Motor neuron (in vitro differentiated cells): ENCODE results near the gene ZNF548. TPM values are rescaled to one million over a fixed set of nuclear protein-coding genes. Genes with fewer than 3 reads are reported as not detected.

Experiments
- total RNA-seq, 8 experiments: library from RNA; unstranded; fragments of 300-600 nt; gene quantifications; 2 replicates each; pipeline versions ENCODE4 v1.2.3 to v1.2.4, GENCODE V29; 2022

Gene ZNF548
- total RNA-seq, 8 experiments from 2014 or later = 9.9 to 35.5 (median 25.4) TPM

Other genes starting within 250 kb of the ZNF548 start
- under 1 TPM in 1 of 8 experiments, not detected in 7; 0.13 TPM for gene ZIM3, start 244.7 kb upstream of the ZNF548 start, total RNA-seq
- not detected for gene DUXA, start 222.4 kb upstream of the ZNF548 start, total RNA-seq
- 10 to 100 TPM in 7 of 8 experiments, 1 to 10 TPM in 1; 9.7 to 30.4 (median 16.5) TPM for gene ZNF264, start 198.4 kb upstream of the ZNF548 start, total RNA-seq
- 1 to 10 TPM in 3 of 8 experiments, under 1 TPM in 4, not detected in 1; 0.63 to 3.2 (median 0.88) TPM for gene AURKC, start 158.8 kb upstream of the ZNF548 start, total RNA-seq
- 10 to 100 TPM; 12.0 to 24.0 (median 17.8) TPM for gene ZNF805, start 149.2 kb upstream of the ZNF548 start, total RNA-seq
- gene ZNF460, start 109.4 kb upstream of the ZNF548 start, total RNA-seq = 100 to 1,000 TPM in 1 of 8 experiments, 10 to 100 TPM in 7; 38.8 to 113 (median 68.9) TPM
- gene ZNF543, start 69.4 kb upstream of the ZNF548 start, total RNA-seq = 10 to 100 TPM in 4 of 8 experiments, 1 to 10 TPM in 4; 6.2 to 13.8 (median 10.1) TPM
- gene ZNF304, start 38.6 kb upstream of the ZNF548 start, total RNA-seq = 10 to 100 TPM in 5 of 8 experiments, 1 to 10 TPM in 3; 5.7 to 12.0 (median 10.7) TPM
- gene TRAPPC2B, start 26.3 kb upstream of the ZNF548 start, total RNA-seq = 10 to 100 TPM; 10.3 to 33.5 (median 24.1) TPM
- gene ZNF547, start 26.3 kb upstream of the ZNF548 start, total RNA-seq = 1 to 10 TPM; 3.8 to 6.9 (median 5.8) TPM
- gene ZNF17, start 21.3 kb downstream of the ZNF548 start, total RNA-seq = 10 to 100 TPM in 7 of 8 experiments, 1 to 10 TPM in 1; 7.8 to 21.6 (median 11.9) TPM
- 10 to 100 TPM; 10.1 to 24.0 (median 13.8) TPM for gene ZNF749, start 45.5 kb downstream of the ZNF548 start, total RNA-seq
- 1 to 10 TPM in 7 of 8 experiments, under 1 TPM in 1; 0.92 to 4.2 (median 1.7) TPM for gene VN1R1, start 67.3 kb downstream of the ZNF548 start, total RNA-seq
- gene ZNF772, start 87.7 kb downstream of the ZNF548 start, total RNA-seq = 10 to 100 TPM in 7 of 8 experiments, 1 to 10 TPM in 1; 7.4 to 33.0 (median 19.7) TPM
- 10 to 100 TPM; 12.4 to 18.6 (median 13.1) TPM for gene ZNF419, start 97.9 kb downstream of the ZNF548 start, total RNA-seq
- gene ZNF773, start 110.1 kb downstream of the ZNF548 start, total RNA-seq = 10 to 100 TPM in 5 of 8 experiments, 1 to 10 TPM in 3; 6.3 to 17.9 (median 10.9) TPM
- gene ZNF549, start 137.5 kb downstream of the ZNF548 start, total RNA-seq = 10 to 100 TPM in 1 of 8 experiments, 1 to 10 TPM in 7; 5.4 to 11.9 (median 7.9) TPM
- gene ZNF550, start 170.0 kb downstream of the ZNF548 start, total RNA-seq = 10 to 100 TPM in 6 of 8 experiments, 1 to 10 TPM in 2; 7.4 to 14.5 (median 12.0) TPM
- 10 to 100 TPM in 1 of 8 experiments, 1 to 10 TPM in 7; 4.7 to 10.8 (median 7.3) TPM for gene ZNF416, start 189.1 kb downstream of the ZNF548 start, total RNA-seq
- 10 to 100 TPM in 4 of 8 experiments, 1 to 10 TPM in 4; 3.0 to 19.2 (median 9.4) TPM for gene ZIK1, start 194.3 kb downstream of the ZNF548 start, total RNA-seq
- 1 to 10 TPM; 2.4 to 6.6 (median 3.5) TPM for gene ZNF530, start 210.0 kb downstream of the ZNF548 start, total RNA-seq
- gene ZNF134, start 224.4 kb downstream of the ZNF548 start, total RNA-seq = 10 to 100 TPM; 10.5 to 22.4 (median 18.5) TPM
- gene ZNF211, start 243.3 kb downstream of the ZNF548 start, total RNA-seq = 10 to 100 TPM; 10.2 to 28.1 (median 19.6) TPM